Measurements from ENCODE around the gene LMO4. TPM values are rescaled to one million over a fixed set of nuclear protein-coding genes. Genes with fewer than 3 reads are reported as not detected.

Gene LMO4
- total and polyA plus RNA-seq, 4 donors, result 16.8 to 23.2 (median 17.8) TPM

DNA sequence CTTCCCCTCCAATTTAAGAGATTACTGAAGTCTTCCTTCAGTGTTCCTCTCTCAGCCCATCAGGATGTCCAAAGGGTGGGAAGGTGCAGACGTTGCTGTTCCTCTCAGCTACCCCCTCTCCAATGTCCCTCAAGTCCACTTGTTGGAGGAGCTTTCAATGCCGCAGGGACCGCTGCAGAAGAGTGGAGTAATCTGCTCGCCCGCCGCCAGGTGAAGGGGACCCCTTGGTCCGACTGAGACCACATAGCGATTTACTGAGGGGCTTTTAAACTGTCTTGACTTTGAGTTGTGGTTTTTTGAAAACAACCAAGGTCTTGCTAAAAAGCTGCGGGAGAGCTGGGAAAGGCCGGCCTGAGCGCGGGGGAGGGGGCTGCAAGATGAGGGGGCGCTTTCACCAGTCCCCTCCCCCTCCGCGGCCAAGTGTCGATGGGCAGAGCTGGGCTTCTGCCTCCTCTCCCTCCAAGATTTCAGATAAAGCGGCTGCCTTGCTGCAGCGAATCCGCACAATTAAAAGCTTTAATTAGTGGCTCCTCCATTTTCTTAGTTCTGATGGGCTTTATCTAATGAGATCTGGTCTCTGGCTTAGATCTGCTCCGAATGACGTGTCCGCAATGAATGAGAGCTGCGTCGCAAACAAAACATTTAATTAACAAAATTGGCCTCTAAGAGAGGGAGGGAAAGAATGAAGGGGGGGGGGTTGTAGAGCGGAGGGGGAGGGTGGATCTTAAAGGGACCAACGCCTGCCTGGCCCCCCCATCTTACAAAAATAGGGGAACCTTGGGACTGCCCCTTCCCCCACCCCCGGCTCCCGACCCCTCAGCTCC, 5.9 kb downstream of the LMO4 start:
- TF ChIP-seq FOXA1 (IDR thresholded peaks at IDR 0.05), result no peak
- TF ChIP-seq, protein P1, sequence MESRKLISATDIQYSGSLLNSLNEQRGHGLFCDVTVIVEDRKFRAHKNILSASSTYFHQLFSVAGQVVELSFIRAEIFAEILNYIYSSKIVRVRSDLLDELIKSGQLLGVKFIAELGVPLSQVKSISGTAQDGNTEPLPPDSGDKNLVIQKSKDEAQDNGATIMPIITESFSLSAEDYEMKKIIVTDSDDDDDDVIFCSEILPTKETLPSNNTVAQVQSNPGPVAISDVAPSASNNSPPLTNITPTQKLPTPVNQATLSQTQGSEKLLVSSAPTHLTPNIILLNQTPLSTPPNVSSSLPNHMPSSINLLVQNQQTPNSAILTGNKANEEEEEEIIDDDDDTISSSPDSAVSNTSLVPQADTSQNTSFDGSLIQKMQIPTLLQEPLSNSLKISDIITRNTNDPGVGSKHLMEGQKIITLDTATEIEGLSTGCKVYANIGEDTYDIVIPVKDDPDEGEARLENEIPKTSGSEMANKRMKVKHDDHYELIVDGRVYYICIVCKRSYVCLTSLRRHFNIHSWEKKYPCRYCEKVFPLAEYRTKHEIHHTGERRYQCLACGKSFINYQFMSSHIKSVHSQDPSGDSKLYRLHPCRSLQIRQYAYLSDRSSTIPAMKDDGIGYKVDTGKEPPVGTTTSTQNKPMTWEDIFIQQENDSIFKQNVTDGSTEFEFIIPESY (IDR thresholded peaks at IDR 0.05), result no peak
- TF ChIP-seq, protein P2, sequence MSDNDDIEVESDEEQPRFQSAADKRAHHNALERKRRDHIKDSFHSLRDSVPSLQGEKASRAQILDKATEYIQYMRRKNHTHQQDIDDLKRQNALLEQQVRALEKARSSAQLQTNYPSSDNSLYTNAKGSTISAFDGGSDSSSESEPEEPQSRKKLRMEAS (IDR thresholded peaks at IDR 0.05), result no peak
- no peak for TF ChIP-seq JUND (IDR thresholded peaks at IDR 0.05)
- TF ChIP-seq RAD21 (IDR thresholded peaks at IDR 0.05), result no peak
- no peak for TF ChIP-seq NR2F2 (IDR thresholded peaks at IDR 0.05)
- TF ChIP-seq, protein P3, sequence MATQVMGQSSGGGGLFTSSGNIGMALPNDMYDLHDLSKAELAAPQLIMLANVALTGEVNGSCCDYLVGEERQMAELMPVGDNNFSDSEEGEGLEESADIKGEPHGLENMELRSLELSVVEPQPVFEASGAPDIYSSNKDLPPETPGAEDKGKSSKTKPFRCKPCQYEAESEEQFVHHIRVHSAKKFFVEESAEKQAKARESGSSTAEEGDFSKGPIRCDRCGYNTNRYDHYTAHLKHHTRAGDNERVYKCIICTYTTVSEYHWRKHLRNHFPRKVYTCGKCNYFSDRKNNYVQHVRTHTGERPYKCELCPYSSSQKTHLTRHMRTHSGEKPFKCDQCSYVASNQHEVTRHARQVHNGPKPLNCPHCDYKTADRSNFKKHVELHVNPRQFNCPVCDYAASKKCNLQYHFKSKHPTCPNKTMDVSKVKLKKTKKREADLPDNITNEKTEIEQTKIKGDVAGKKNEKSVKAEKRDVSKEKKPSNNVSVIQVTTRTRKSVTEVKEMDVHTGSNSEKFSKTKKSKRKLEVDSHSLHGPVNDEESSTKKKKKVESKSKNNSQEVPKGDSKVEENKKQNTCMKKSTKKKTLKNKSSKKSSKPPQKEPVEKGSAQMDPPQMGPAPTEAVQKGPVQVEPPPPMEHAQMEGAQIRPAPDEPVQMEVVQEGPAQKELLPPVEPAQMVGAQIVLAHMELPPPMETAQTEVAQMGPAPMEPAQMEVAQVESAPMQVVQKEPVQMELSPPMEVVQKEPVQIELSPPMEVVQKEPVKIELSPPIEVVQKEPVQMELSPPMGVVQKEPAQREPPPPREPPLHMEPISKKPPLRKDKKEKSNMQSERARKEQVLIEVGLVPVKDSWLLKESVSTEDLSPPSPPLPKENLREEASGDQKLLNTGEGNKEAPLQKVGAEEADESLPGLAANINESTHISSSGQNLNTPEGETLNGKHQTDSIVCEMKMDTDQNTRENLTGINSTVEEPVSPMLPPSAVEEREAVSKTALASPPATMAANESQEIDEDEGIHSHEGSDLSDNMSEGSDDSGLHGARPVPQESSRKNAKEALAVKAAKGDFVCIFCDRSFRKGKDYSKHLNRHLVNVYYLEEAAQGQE (IDR thresholded peaks at IDR 0.05), result no peak
- no peak for TF ChIP-seq SP1 (IDR thresholded peaks at IDR 0.05)
- TF ChIP-seq TAF1 (conservative IDR thresholded peaks at IDR 0.05), result no peak
- Histone ChIP-seq H3K27ac (ENCODE audit: low read depth in 1 of 2, low read length in 2 of 2) (peak overlapping the region; percentile 74 to 75), H3K4me3 (ENCODE audit: low read depth in 1 of 3, low read length in 3 of 3) (peak overlapping the region; percentile 38 to 79 (median 56)), H3K9ac (ENCODE audit: low read depth in 1 of 2, low read length in 2 of 2) (peak overlapping the region in 1 of 2 donors; percentile 37), H3K4me1 (ENCODE audit: control insufficient read depth in 4 of 4, insufficient read depth in 4 of 4, low read length in 3 of 4) (peaks cover 3 to 60% (median 38%) of the 10 kb centered on the region in 4 donors), H3K9me3 (ENCODE audit: control insufficient read depth in 4 of 4, low read length in 3 of 4) (no peaks in the 10 kb centered on the region), H3K27me3 (ENCODE audit: control insufficient read depth in 4 of 4, insufficient read depth in 4 of 4, low read length in 3 of 4) (no peaks in the 10 kb centered on the region), H3K36me3 (ENCODE audit: control insufficient read depth in 4 of 4, insufficient read depth in 3 of 4, low read depth in 1 of 4, low read length in 3 of 4) (peaks cover 0 to 4% (median 2%) of the 10 kb centered on the region in 4 donors)
- DNase-seq (ENCODE audit: low spot score), result no peak
- WGBS, result 42% methylated on average over 28 of the region's 28 CpGs

DNA sequence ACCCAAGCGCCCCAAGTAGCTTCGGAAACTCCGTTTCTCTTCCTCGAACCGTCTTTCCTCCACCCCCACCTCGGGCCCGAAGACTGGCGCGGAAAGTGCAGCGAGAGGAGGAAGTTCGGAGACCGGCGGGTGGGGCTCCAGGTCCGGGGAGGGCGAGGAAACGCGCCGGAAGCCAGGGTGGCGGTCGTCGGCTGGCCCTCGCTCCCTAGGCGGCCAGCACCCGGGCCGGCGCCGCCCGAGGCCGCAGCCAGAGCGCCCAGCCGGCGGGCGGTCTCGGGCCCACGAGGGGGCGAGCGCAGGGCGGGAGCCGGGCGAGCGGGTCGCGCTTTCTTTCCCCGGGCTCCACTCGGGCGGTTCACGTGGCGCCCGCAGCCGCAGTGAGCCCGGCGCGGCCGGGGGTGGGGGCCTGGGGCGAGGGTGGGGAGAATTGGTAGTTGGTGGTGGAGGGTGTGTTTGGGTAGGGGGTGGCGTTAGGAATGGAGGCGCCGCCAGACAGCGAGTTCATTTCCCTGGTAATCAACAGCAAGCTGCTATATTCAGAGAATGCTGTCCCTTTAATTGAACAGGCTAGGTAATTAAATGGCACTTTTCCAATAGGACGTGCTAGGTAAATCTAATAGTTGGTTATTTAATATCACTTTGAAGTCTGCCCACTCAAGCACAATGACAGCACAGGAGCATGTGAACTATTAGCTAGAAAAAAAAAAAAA, 6.7 kb downstream of the LMO4 start:
- H3K4me1 ChIP-seq (ENCODE audit: control insufficient read depth in 4 of 4, insufficient read depth in 4 of 4, low read length in 3 of 4), result peaks cover 3 to 52% (median 33%) of the 10 kb centered on the region in 4 donors
- no peaks in the 10 kb centered on the region for H3K27me3 ChIP-seq (ENCODE audit: control insufficient read depth in 4 of 4, insufficient read depth in 4 of 4, low read length in 3 of 4)
- WGBS, result under 1% methylated on average over 60 of the region's 60 CpGs
- H3K9ac ChIP-seq (ENCODE audit: low read depth in 1 of 2, low read length in 2 of 2), result peak overlapping the region in 1 of 2 donors; percentile 34
- TF ChIP-seq, protein P2 (IDR thresholded peaks at IDR 0.05), result no peak
- TF ChIP-seq, protein P1 (IDR thresholded peaks at IDR 0.05), result no peak
- no peak for TF ChIP-seq EGR1 (IDR thresholded peaks at IDR 0.05; ENCODE audit: low read depth in 2 of 2)
- TF ChIP-seq FOXA1 (IDR thresholded peaks at IDR 0.05), result no peak
- TF ChIP-seq YY1 (IDR thresholded peaks at IDR 0.05), result no peak
- no peak for TF ChIP-seq HNF4G (IDR thresholded peaks at IDR 0.05)
- no peak for TF ChIP-seq HNF4A (conservative IDR thresholded peaks at IDR 0.05)
- TF ChIP-seq, protein P3 (IDR thresholded peaks at IDR 0.05), result no peak
- no peak for TF ChIP-seq GABPA (IDR thresholded peaks at IDR 0.05 in 1 of 2, conservative IDR thresholded peaks at IDR 0.05 in 1 of 2)
- TF ChIP-seq JUND (IDR thresholded peaks at IDR 0.05), result no peak
- no peak for TF ChIP-seq FOXA2 (IDR thresholded peaks at IDR 0.05)
- TF ChIP-seq RXRA (IDR thresholded peaks at IDR 0.05), result no peak
- TF ChIP-seq TAF1 (conservative IDR thresholded peaks at IDR 0.05), result no peak
- TF ChIP-seq SP1 (IDR thresholded peaks at IDR 0.05), result no peak
- peak; percentile 68 for DNase-seq (ENCODE audit: low spot score)
- peaks cover 0 to 11% (median 5%) of the 10 kb centered on the region in 4 donors for H3K36me3 ChIP-seq (ENCODE audit: control insufficient read depth in 4 of 4, insufficient read depth in 3 of 4, low read depth in 1 of 4, low read length in 3 of 4)
- H3K27ac ChIP-seq (ENCODE audit: low read depth in 1 of 2, low read length in 2 of 2), result peak overlapping the region; percentile 74 to 75
- peak overlapping the region; percentile 38 to 79 (median 61) for H3K4me3 ChIP-seq (ENCODE audit: low read depth in 1 of 3, low read length in 3 of 3)
- H3K9me3 ChIP-seq (ENCODE audit: control insufficient read depth in 4 of 4, low read length in 3 of 4), result no peaks in the 10 kb centered on the region
